SK-N-SH (cell line): ENCODE data around the gene MAGI2. TPM values are rescaled to one million over a fixed set of nuclear protein-coding genes. Genes with fewer than 3 reads are reported as not detected.

Experiments used
- CTCF ChIA-PET: fragments of 300-600, 350-600 bp; formaldehyde crosslinking; extraction: SDS; loops from one replicate; lab custom pipeline; 2021; lab: Yijun Ruan, JAX
- POLR2A ChIA-PET: fragments of 350-600 bp; sonication (Branson Sonifier 250); formaldehyde crosslinking; extraction: SDS; loops from one replicate; lab custom pipeline; 2020; ENCODE audit warnings: antibody characterized with exemption, inconsistent platforms; lab: Yijun Ruan, JAX
- DNase-seq: peaks from one replicate; pipeline ENCODE4 v3.0.0; 2012
- H2AFZ ChIP-seq: fragments of 200-600 bp; sonication (generic); 2 replicates; pipeline ENCODE4 v1.8.1; 2016; ENCODE audit warnings: antibody characterized with exemption, mild to moderate bottlenecking, low read depth
- H3F3A ChIP-seq: fragments of 200-600 bp; sonication (generic); replicated peaks from 2 replicates; pipeline ENCODE3; 2016; ENCODE audit warnings: antibody characterized with exemption, mild to moderate bottlenecking; ENCODE audit not compliant: insufficient read depth
- H3K27ac ChIP-seq, 2 experiments: fragments of 200-500 bp in 1 of 2; fragments of 200-600 bp in 1 of 2; sonication (Bioruptor generic) in 1 of 2; sonication (generic), shearing (Covaris generic) in 1 of 2; 2 replicates each; pipeline versions ENCODE4 v1.5.1 to v1.6.1; 2014 to 2016; ENCODE audit warnings: low read depth in 2 of 2, inconsistent platforms in 1 of 2, low read length in 1 of 2, mild to moderate bottlenecking in 1 of 2, mixed read lengths in 1 of 2
- H3K27me3 ChIP-seq: fragments of 200-600 bp; sonication (generic), shearing (Covaris generic); 2 replicates; pipeline ENCODE4 v1.6.1; 2016; ENCODE audit warnings: mixed run types; ENCODE audit not compliant: insufficient read depth
- H3K36me3 ChIP-seq, 2 experiments: fragments of 200-500 bp in 1 of 2; fragments of 200-600 bp in 1 of 2; sonication (Bioruptor generic) in 1 of 2; sonication (generic) in 1 of 2; replicated peaks in 1 of 2; 2 replicates each; pipeline versions ENCODE3 to v1.5.1; 2014 to 2016; ENCODE audit warnings: low read length in 1 of 2, mild to moderate bottlenecking in 1 of 2; ENCODE audit not compliant: insufficient read depth in 2 of 2, control insufficient read depth in 1 of 2
- H3K4me1 ChIP-seq, 2 experiments: fragments of 200-500 bp in 1 of 2; fragments of 200-600 bp in 1 of 2; sonication (Bioruptor generic) in 1 of 2; sonication (generic), shearing (Covaris generic) in 1 of 2; 2 replicates each; pipeline versions ENCODE4 v1.5.1 to v1.6.1; 2014 to 2016; ENCODE audit warnings: low read depth in 1 of 2, low read length in 1 of 2, mixed run types in 1 of 2; ENCODE audit not compliant: insufficient read depth in 2 of 2, control insufficient read depth in 1 of 2
- H3K4me2 ChIP-seq: fragments of 200-600 bp; sonication (generic), shearing (Covaris generic); 2 replicates; pipeline ENCODE4 v1.6.1; 2017; ENCODE audit warnings: mixed run types
- H3K4me3 ChIP-seq, 2 experiments: fragments of 200-500 bp in 1 of 2; fragments of 200-600 bp in 1 of 2; sonication (Bioruptor generic) in 1 of 2; sonication (generic), shearing (Covaris generic) in 1 of 2; 2 replicates each; pipeline versions ENCODE4 v1.5.1 to v1.8.1; 2014 to 2016; ENCODE audit warnings: low read depth in 2 of 2, inconsistent platforms in 1 of 2, low read length in 1 of 2, mild to moderate bottlenecking in 1 of 2, mixed read lengths in 1 of 2, moderate library complexity in 1 of 2
- H3K79me2 ChIP-seq: fragments of 200-600 bp; sonication (generic); 2 replicates; pipeline ENCODE4 v1.8.1; 2017; ENCODE audit warnings: mild to moderate bottlenecking; ENCODE audit not compliant: insufficient read depth
- H3K9ac ChIP-seq: fragments of 200-600 bp; sonication (generic); 2 replicates; pipeline ENCODE4 v1.6.1; 2017; ENCODE audit warnings: mixed run types
- H3K9me2 ChIP-seq: fragments of 200-600 bp; sonication (generic); 2 replicates; pipeline ENCODE4 v1.6.1; 2017; ENCODE audit warnings: mixed run types
- H3K9me3 ChIP-seq: fragments of 200-600 bp; sonication (generic); 2 replicates; pipeline ENCODE4 v1.6.1; 2017; ENCODE audit warnings: mixed run types, mild to moderate bottlenecking, moderate library complexity
- H4K20me1 ChIP-seq: fragments of 200-600 bp; sonication (generic); 2 replicates; pipeline ENCODE4 v1.6.1; 2017; ENCODE audit warnings: mild to moderate bottlenecking, mixed run types; ENCODE audit not compliant: insufficient read depth
- ELF1 ChIP-seq: IDR thresholded peaks from 2 replicates; pipeline ENCODE4 v1.4.0; 2012
- EP300 ChIP-seq, 2 experiments: IDR thresholded peaks; 2 replicates each; pipeline versions ENCODE4 v1.4.0 to v1.6.1; 2012; ENCODE audit warnings: borderline replicate concordance in 1 of 2, low read depth in 1 of 2, low read length in 1 of 2
- FOXM1 ChIP-seq: IDR thresholded peaks from 2 replicates; pipeline ENCODE4 v1.4.0; 2012; ENCODE audit warnings: low read depth, mild to moderate bottlenecking
- GATA2 ChIP-seq: sonication (generic); formaldehyde crosslinking; IDR thresholded peaks from 2 replicates; pipeline ENCODE4 v1.5.0; 2020; ENCODE audit warnings: mild to moderate bottlenecking, missing genetic modification reagents
- MAX ChIP-seq: IDR thresholded peaks from 2 replicates; pipeline ENCODE4 v1.4.0; 2012; ENCODE audit warnings: low read depth
- MXI1 ChIP-seq: IDR thresholded peaks from 2 replicates; pipeline ENCODE4 v1.6.1; 2012; ENCODE audit warnings: mild to moderate bottlenecking, low read depth, low read length, improper control_type of control experiment
- NFIC ChIP-seq: IDR thresholded peaks from 2 replicates; pipeline ENCODE4 v1.4.0; 2012; ENCODE audit warnings: borderline replicate concordance
- NRF1 ChIP-seq: IDR thresholded peaks from 2 replicates; pipeline ENCODE4 v1.6.1; 2012; ENCODE audit warnings: low read depth, mild to moderate bottlenecking, low read length
- PBX3 ChIP-seq: IDR thresholded peaks from 2 replicates; pipeline ENCODE4; 2012
- POLR2AphosphoS5 ChIP-seq: IDR thresholded peaks from 2 replicates; pipeline ENCODE4 v1.6.1; 2012; ENCODE audit warnings: low read depth, low read length
- RCOR1 ChIP-seq: fragments of 150-350 bp; IDR thresholded peaks from 2 replicates; pipeline ENCODE4 v1.6.1; 2017; ENCODE audit warnings: antibody characterized with exemption, low read length
- RFX5 ChIP-seq: IDR thresholded peaks from 2 replicates; pipeline ENCODE4 v1.6.1; 2012; ENCODE audit warnings: mild to moderate bottlenecking, improper control_type of control experiment, low read length
- SMC3 ChIP-seq: IDR thresholded peaks from 2 replicates; pipeline ENCODE4 v1.6.1; 2012; ENCODE audit warnings: low read depth, low read length, improper control_type of control experiment
- TAF1 ChIP-seq: IDR thresholded peaks from 2 replicates; pipeline ENCODE4 v1.6.1; 2012; ENCODE audit warnings: low read depth, mild to moderate bottlenecking, low read length, moderate library complexity, borderline replicate concordance
- TCF12 ChIP-seq: IDR thresholded peaks from 2 replicates; pipeline ENCODE4 v1.4.0; 2012
- ZBTB33 ChIP-seq: IDR thresholded peaks from 2 replicates; pipeline ENCODE4 v1.4.0; 2012; ENCODE audit warnings: low read depth, borderline replicate concordance
- WGBS: methylation state at CpG from one replicate; pipeline ENCODE4 v1.1.6; 2017; ENCODE audit warnings: low lambda C conversion rate; 5-methylcytosine and 5-hydroxymethylcytosine counted together
- polyA plus RNA-seq, 3 experiments: library from polyadenylated mRNA; depleted of rRNA; stranded (reverse); fragments of >200 nt; gene quantifications; 2 replicates each; pipeline ENCODE4 v1.2.3, GENCODE V29; 2012

MAGI2 gene
- polyA plus RNA-seq, 1 of the 3 experiments (the other 2 are of a cell fraction): 1.1 TPM

- TF ChIP-seq TAF1: no peak
- no peak for TF ChIP-seq MAX
- TF ChIP-seq NRF1: no peak
- TF ChIP-seq, all 33 proteins: peak for 0
Observed at GRCh38 chr7:78195281-78195680, 1258.2 kb downstream of the MAGI2 start (continued).

GRCh38 chr7:78194611-78195010 lies 1258.9 kb downstream of the MAGI2 start:
- no peak overlapping the region for H3K4me3 ChIP-seq
- H3K9me3 ChIP-seq: no peaks in the 10 kb centered on the region
- DNase-seq: no peak
- no peak overlapping the region for H3K9ac ChIP-seq
- no peaks in the 10 kb centered on the region for H3K27me3 ChIP-seq
- TF ChIP-seq MXI1: no peak
- TF ChIP-seq RFX5: no peak
- TF ChIP-seq ELF1: no peak
- TF ChIP-seq ZBTB33: no peak
- TF ChIP-seq RCOR1: no peak
- no peak for TF ChIP-seq POLR2AphosphoS5
- no peak for TF ChIP-seq FOXM1
- no peak for TF ChIP-seq MAX
- ChIA-PET POLR2A (no interaction called here), CTCF (interaction anchor here (0.7 kb wide), 1 partner anchor 103 kb away, joined by 3 read pairs; no protein-coding TSS in a partner anchor)
- no peaks in the 10 kb centered on the region for H3K9me2 ChIP-seq
- H3K27ac ChIP-seq: no peak overlapping the region
- no peaks in the 10 kb centered on the region for H4K20me1 ChIP-seq
- 88% methylated on average over 6 of the region's 6 CpGs for WGBS
- H3K36me3 ChIP-seq: no peaks in the 10 kb centered on the region
- H3K79me2 ChIP-seq: no peaks in the 10 kb centered on the region
- no peak overlapping the region for H2AFZ ChIP-seq
- H3K4me1 ChIP-seq: peaks cover 14 to 31% of the 10 kb centered on the region in 2 experiments
- no peak overlapping the region for H3K4me2 ChIP-seq
- H3F3A ChIP-seq: peaks cover 18% of the 10 kb centered on the region

GRCh38 chr7:78191475-78192079 lies 1261.9 kb downstream of the MAGI2 start:
- WGBS: 33% methylated on average over 9 of the region's 9 CpGs
- Histone ChIP-seq H2AFZ (no peak overlapping the region), H3K36me3 (no peaks in the 10 kb centered on the region), H3K4me2 (no peak overlapping the region), H3F3A (no peaks in the 10 kb centered on the region), H3K4me3 (no peak overlapping the region), H3K79me2 (no peaks in the 10 kb centered on the region), H3K4me1 (peaks cover 5 to 14% of the 10 kb centered on the region in 2 experiments; a peak in 2 of 4 replicates), H3K9me3 (no peaks in the 10 kb centered on the region), H3K9ac (no peak overlapping the region), H3K9me2 (no peaks in the 10 kb centered on the region), H3K27ac (peak overlapping the region in 1 of 2 experiments; percentile 60; a peak in 1 of 4 replicates), H3K27me3 (no peaks in the 10 kb centered on the region), H4K20me1 (no peaks in the 10 kb centered on the region)
- TF ChIP-seq TCF12: 0 out of 2 replicates have a peak, but pooled peaks have one; percentile 19
- TF ChIP-seq MXI1: peak; percentile 82; the same call in 1 of the 2 replicates
- TF ChIP-seq SMC3: no peak
- peak; percentile 51 for TF ChIP-seq PBX3
- peak; percentile 73 for TF ChIP-seq GATA2
- no peak for TF ChIP-seq NRF1
- peak in 1 of 2 experiments; percentile 43; a peak in 2 of 4 replicates for TF ChIP-seq EP300 (IDR thresholded peaks at IDR 0.05; ENCODE audit: borderline replicate concordance in 1 of 2, low read depth in 1 of 2, low read length in 1 of 2)
- peak; percentile 64 for TF ChIP-seq NFIC
- ChIA-PET CTCF (interaction anchor here (0.9 to 1.4 kb wide), 7 partner anchors 10 to 540 kb away, joined by 3 to 4 read pairs (median 3); no protein-coding TSS in a partner anchor), POLR2A (no interaction called here)
- DNase-seq: peak; percentile 46
